Fibroblast of mammary gland (primary cell): ENCODE measurements around the gene PTPRE.

Source experiments
- DNase-seq: peaks from one replicate; pipeline ENCODE4 v3.0.0-alpha.2; 2010; ENCODE audit warnings: low read depth
- H3K4me3 ChIP-seq: 2 replicates; pipeline ENCODE4 v1.5.1; 2011; ENCODE audit warnings: low read depth, mild to moderate bottlenecking, low read length, moderate library complexity; ENCODE audit not compliant: control insufficient read depth
- TF ChIP-seq, protein P1 (sequence below): conservative IDR thresholded peaks from 2 replicates; pipeline ENCODE4 v1.5.1; 2011; ENCODE audit warnings: low read depth, low read length, inconsistent platforms; ENCODE audit not compliant: control insufficient read depth, insufficient read depth

PTPRE gene

DNA sequence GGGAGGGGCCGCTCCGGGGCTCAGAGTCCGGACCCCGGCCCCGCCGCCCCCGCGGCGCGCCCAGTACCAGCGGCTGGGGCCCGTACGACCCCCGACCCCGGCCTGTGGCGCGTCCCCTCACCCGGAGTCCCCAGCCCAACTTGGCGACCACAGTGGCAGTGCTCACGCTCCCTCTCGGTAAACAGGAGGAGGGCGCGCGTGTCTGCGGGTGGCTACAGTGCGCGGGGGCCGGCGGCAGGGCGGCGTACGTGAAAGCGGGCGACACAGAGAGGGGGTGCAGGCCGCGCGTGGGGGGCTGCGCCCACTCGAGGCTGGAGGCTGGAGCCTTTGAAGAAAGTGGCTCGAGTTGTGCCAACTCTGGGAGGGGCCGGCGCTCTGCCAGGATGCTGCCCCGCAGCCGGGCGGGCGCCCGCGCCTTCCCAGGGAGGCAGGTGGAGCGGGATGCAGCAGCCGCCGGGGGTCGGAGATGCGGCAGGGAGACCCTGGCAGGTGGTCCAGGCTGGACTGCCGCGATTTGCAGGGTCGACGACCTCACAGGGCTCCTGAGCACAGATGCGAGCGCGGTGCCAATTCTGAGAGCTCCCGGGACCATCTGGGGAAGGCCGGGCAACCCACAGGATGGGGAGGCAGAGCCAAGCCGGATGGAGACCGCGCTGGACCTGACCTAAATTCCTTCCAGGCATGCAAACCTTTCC is 655 bp downstream of the PTPRE start:
- peak; percentile 71 for DNase-seq
- TF ChIP-seq, protein P1, sequence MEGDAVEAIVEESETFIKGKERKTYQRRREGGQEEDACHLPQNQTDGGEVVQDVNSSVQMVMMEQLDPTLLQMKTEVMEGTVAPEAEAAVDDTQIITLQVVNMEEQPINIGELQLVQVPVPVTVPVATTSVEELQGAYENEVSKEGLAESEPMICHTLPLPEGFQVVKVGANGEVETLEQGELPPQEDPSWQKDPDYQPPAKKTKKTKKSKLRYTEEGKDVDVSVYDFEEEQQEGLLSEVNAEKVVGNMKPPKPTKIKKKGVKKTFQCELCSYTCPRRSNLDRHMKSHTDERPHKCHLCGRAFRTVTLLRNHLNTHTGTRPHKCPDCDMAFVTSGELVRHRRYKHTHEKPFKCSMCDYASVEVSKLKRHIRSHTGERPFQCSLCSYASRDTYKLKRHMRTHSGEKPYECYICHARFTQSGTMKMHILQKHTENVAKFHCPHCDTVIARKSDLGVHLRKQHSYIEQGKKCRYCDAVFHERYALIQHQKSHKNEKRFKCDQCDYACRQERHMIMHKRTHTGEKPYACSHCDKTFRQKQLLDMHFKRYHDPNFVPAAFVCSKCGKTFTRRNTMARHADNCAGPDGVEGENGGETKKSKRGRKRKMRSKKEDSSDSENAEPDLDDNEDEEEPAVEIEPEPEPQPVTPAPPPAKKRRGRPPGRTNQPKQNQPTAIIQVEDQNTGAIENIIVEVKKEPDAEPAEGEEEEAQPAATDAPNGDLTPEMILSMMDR = no peak
- peak overlapping the region; percentile 41 for H3K4me3 ChIP-seq

DNA sequence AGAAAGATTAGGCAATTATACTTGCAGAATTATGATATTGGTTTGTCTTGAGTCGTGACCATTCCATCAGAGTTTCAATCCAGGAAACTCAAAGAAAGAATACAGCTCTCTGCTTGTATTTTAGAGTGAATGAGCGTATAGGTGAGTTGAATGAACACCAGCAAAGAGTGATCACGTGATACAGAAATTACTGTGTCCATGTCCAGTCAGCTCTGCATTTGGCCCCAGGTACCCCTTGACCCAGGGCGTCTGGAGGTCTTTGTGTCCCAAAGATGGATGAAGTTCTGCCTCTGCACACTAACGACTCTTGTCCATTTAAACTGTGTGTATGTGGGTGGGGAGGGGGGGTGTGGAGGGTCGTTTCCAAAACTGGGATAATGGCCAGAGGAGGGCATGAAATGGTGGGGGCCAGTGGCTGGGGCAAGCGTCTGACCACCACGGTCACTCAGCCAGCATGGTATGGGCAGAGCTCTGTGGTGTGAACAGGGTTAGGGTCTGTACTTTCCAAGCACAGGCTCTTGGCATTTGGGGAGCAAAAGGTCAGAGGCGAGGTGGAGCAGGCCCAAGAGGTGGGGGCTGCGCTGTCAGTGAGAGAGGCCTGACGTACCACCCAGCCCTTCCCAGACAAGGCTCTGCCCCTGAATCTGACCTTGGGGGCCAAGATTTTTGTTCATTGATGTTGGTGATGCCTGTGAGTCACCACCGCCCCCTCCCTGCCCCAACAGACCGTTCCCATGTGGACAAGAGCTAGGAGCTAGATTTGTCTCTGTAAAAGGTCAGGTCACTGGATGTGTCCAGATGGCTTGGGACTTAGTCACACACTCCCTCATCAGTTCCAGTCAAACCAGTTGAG is 1.4 kb downstream of the PTPRE start:
- TF ChIP-seq, protein P1 = no peak
- H3K4me3 ChIP-seq = peak overlapping the region; percentile 41
- peak; percentile 97 for DNase-seq

DNA sequence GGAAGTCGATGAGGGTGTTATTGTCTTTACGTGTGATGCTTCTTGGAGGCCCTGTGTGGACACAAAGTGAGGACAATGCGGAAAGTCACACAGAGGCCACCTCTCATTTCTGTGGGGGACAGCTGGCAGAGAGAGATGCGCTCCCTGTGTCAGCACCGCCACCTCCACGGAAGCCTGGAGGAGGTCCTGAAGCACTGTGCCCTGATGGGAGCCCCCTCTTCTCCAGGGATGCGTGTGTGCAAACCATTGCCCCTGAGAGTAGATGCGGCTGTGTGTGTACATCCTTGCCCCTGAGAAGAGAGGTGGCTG is 2.0 kb downstream of the PTPRE start:
- TF ChIP-seq, protein P1 = no peak
- no peak overlapping the region for H3K4me3 ChIP-seq
- DNase-seq = no peak

DNA sequence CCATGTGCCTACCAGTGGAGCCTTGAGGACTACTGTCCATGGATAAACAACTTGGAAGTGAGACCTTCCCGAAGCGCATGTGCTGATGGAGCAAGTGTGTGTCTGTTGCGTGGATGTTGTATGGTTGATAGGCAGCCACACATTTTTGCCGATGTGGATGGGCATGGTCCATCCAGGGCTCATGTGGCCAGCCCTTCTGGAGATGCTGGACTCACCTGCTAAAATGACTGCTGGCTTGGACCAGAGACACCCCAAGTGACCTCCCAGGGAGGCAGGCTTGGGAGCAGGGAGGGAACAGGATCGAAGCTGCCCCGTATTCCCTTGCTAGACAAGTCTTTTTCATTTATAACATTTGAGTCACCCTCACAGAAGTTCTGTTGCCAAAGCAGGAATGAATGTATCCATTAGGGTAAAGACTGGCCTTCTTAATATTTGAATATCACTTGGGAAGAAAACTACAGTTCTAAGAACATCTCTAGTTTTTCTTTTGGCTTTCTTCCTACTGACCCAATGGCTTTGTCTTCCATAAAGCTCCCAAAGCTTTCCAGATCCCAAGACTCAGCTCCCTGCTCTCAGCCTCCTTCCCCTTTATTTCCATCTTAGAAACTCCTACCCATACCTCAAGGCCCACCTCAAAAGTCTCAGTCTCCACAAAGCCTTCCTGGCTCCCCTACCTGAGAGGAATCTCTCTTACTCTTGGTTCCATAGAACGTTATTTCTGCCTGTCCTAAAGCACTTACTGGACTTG is 3.0 kb downstream of the PTPRE start:
- TF ChIP-seq, protein P1 = no peak
- peak; percentile 40 for DNase-seq
- H3K4me3 ChIP-seq = no peak overlapping the region

DNA sequence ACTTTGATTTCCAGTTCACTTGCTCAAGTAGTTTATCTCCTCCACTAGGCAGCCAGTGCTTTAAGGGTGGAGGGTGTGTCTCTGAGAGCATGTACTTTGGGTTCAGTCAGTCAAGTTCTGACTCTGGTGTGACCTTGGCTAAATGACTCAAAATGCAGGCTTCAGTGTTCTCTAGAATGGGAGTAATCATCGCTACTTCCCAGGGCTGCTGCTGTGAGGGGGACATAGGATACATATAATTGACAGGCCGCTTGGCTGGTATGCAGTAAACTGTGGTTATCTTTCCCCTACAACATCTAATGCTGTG is 3.5 kb downstream of the PTPRE start:
- no peak overlapping the region for H3K4me3 ChIP-seq
- DNase-seq = peak; percentile 31
- TF ChIP-seq, protein P1 = no peak

DNA sequence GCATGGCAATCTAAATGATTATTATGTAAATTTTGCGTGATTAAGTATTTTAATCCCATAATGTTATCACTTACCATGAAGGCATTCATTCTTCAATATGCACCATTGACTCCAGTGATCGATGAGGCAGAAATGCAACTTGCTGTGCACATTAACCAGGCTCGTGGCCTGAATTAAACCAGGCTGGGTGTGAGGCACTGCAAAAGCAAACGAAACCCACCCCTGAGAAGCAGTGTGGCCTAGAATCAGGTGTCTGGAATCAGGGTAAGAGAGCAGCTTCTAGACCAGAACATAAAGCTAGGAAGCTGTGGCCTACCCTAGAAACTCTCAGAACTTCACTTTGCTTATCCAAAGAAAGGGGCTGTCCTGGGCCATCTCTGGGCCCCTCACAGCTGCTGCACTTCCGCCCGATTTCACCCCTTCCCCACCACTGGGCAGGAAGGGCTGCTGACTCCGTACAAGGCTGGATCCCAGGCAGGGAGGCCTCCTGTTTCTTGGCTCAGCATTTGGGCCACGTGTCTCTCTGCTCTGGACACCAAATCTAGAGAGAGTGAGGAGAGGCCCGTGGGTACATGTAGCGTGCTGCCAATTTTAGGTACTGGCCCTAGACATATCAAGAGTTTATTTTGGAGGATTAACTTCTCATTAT is 4.4 kb downstream of the PTPRE start:
- DNase-seq = no peak

More for the DNA sequence above, 4.4 kb downstream of the PTPRE start:
- no peak overlapping the region for H3K4me3 ChIP-seq
- TF ChIP-seq, protein P1 = no peak
